Measurements from ENCODE around the gene SHE.

DNA sequence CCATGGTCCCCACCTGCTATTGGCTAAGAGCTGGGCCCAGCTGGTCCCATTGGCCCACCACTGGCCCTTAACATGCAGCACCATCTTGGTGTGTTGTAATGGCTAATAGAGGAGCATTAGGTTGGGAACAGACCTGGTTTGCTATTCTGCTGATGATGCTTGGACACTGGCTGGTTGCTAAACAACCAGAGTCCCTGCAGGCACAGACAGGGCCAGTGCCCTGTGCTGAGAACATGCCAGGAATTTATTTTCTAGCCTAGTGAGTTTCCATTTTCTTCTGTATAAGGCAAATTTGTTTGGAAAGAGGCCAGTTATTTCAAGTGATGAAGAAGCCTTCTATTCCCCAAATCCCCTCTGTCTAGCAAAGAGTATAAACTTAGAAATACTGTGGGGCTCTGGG lies 43.1 kb downstream of the SHE start:
- TF ChIP-seq FOXM1 (IDR thresholded peaks at IDR 0.05; ENCODE audit: borderline replicate concordance): no peak
- no peak for TF ChIP-seq SP1 (IDR thresholded peaks at IDR 0.05)
- no peak for TF ChIP-seq FOXA1 (IDR thresholded peaks at IDR 0.05)
- TF ChIP-seq TARDBP (IDR thresholded peaks at IDR 0.05): no peak
- no peak for TF ChIP-seq FOXK2 (IDR thresholded peaks at IDR 0.05)
- TF ChIP-seq L3MBTL2 (conservative IDR thresholded peaks at IDR 0.05): no peak
- no peak for TF ChIP-seq ARNT (IDR thresholded peaks at IDR 0.05)
- TF ChIP-seq BHLHE40 (IDR thresholded peaks at IDR 0.05; ENCODE audit: borderline replicate concordance): no peak
- TF ChIP-seq, protein P1, sequence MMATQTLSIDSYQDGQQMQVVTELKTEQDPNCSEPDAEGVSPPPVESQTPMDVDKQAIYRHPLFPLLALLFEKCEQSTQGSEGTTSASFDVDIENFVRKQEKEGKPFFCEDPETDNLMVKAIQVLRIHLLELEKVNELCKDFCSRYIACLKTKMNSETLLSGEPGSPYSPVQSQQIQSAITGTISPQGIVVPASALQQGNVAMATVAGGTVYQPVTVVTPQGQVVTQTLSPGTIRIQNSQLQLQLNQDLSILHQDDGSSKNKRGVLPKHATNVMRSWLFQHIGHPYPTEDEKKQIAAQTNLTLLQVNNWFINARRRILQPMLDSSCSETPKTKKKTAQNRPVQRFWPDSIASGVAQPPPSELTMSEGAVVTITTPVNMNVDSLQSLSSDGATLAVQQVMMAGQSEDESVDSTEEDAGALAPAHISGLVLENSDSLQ (IDR thresholded peaks at IDR 0.05): no peak
- TF ChIP-seq LEF1 (IDR thresholded peaks at IDR 0.05; ENCODE audit: borderline replicate concordance): no peak
- TF ChIP-seq NFRKB (IDR thresholded peaks at IDR 0.05): no peak
- TF ChIP-seq ZNF384 (IDR thresholded peaks at IDR 0.05): no peak

Data from HEK293T (cell line).